Thyroid gland (tissue), 4 donors: Measurements from ENCODE around the gene CACNA1G. TPM values are rescaled to one million over a fixed set of nuclear protein-coding genes. Genes with fewer than 3 reads are reported as not detected.

Experiments
- DNase-seq, 2 donors: peaks; one replicate each; pipeline ENCODE4 v3.0.0-alpha.2; 2019
- H3K27ac ChIP-seq, 3 donors: fragments of 200-600 bp; sonication (generic); 1 replicate in 2 of 3; 2 replicates in 1 of 3; pipeline ENCODE4 v1.5.1; 2016 to 2019; ENCODE audit warnings: mild to moderate bottlenecking in 1 of 3, moderate library complexity in 1 of 3
- H3K27me3 ChIP-seq: fragments of 200-600 bp; sonication (generic); one replicate; pipeline ENCODE4 v1.5.1; 2019
- H3K36me3 ChIP-seq, 2 donors: fragments of 200-600 bp; sonication (generic); one replicate each; pipeline ENCODE4 v1.5.1; 2016 to 2019
- H3K4me1 ChIP-seq, 2 donors: fragments of 200-600 bp; sonication (generic); one replicate each; pipeline ENCODE4 v1.5.1; 2017 to 2019
- H3K4me3 ChIP-seq, 3 donors: fragments of 200-600 bp; sonication (generic); replicated peaks in 1 of 3; 1 replicate in 2 of 3; 2 replicates in 1 of 3; pipeline ENCODE4 v1.5.1; 2016; ENCODE audit warnings: mild to moderate bottlenecking in 1 of 3
- H3K9me3 ChIP-seq: fragments of 200-600 bp; sonication (generic); one replicate; pipeline ENCODE4 v1.5.1; 2017
- CTCF ChIP-seq, 6 experiments: fragments of 200-600 bp in 3 of 6; fragments of 450-650 bp in 3 of 6; sonication (generic) in 3 of 6; IDR thresholded peaks; one replicate each; pipeline ENCODE4 v1.5.1; 2016 to 2019; ENCODE audit warnings: antibody characterized with exemption in 6 of 6, mild to moderate bottlenecking in 2 of 6, inconsistent platforms in 1 of 6, moderate library complexity in 1 of 6
- POLR2A ChIP-seq, 2 donors: fragments of 450-650 bp; IDR thresholded peaks; one replicate each; pipeline ENCODE4 v1.6.1; 2017; ENCODE audit warnings: antibody characterized with exemption in 2 of 2, mild to moderate bottlenecking in 2 of 2, moderate library complexity in 1 of 2
- WGBS, 2 donors: methylation state at CpG; one replicate each; pipeline ENCODE4 v1.1.5; 2017; 5-methylcytosine and 5-hydroxymethylcytosine counted together
- intact Hi-C: fragments of 100-400 bp; cut with DNase I; formaldehyde crosslinking; loops from one replicate; pipeline ENCODE4 v1.15.1; 2023
- total RNA-seq, 4 donors: library from RNA; depleted of rRNA; stranded (reverse); fragments of >200 nt; gene quantifications; one replicate each; pipeline ENCODE4 v1.2.3, GENCODE V29; 2016

Gene CACNA1G
- total RNA-seq, 4 donors from 2014 or later: 0.13 to 3.3 (median 0.52) TPM

GRCh38 chr17:50605429-50605828, 44.9 kb downstream of the CACNA1G start:
- Histone ChIP-seq H3K4me3 (no peak overlapping the region), H3K4me1 (peaks cover 7 to 16% of the 10 kb centered on the region in 2 donors), H3K36me3 (no peaks in the 10 kb centered on the region), H3K9me3 (no peaks in the 10 kb centered on the region), H3K27ac (no peak overlapping the region), H3K27me3 (no peaks in the 10 kb centered on the region)
- 77 to 79% methylated on average over 9 to 10 of the region's 10 CpGs for WGBS, 2 donors
- TF ChIP-seq POLR2A (IDR thresholded peaks at IDR 0.05) (no peak), CTCF (IDR thresholded peaks at IDR 0.05) (no peak)
- DNase-seq: no peak
- intact Hi-C loops: no loop called here

GRCh38 chr17:50607522-50608175, 47.1 kb downstream of the CACNA1G start:
- intact Hi-C loops: no loop called here
- WGBS, 2 donors: 90 to 95% methylated on average over 19 of the region's 19 CpGs
- H3K27ac ChIP-seq: no peak overlapping the region

GRCh38 chr17:50608700-50609379, 48.3 kb downstream of the CACNA1G start:
- no peak overlapping the region for H3K4me3 ChIP-seq
- H3K27ac ChIP-seq: no peak overlapping the region
- WGBS, 2 donors: 56 to 69% methylated on average over 19 to 21 of the region's 22 CpGs
- H3K9me3 ChIP-seq: no peaks in the 10 kb centered on the region
- intact Hi-C loops: no loop called here
- DNase-seq: no peak
- H3K4me1 ChIP-seq: peaks cover 7 to 30% of the 10 kb centered on the region in 2 donors
- no peaks in the 10 kb centered on the region for H3K36me3 ChIP-seq
- TF ChIP-seq CTCF (IDR thresholded peaks at IDR 0.05) (no peak), POLR2A (IDR thresholded peaks at IDR 0.05) (no peak)
- no peaks in the 10 kb centered on the region for H3K27me3 ChIP-seq

More at GRCh38 chr17:50607522-50608175, 47.1 kb downstream of the CACNA1G start:
- Histone ChIP-seq H3K4me1 (peaks cover 7 to 18% of the 10 kb centered on the region in 2 donors), H3K4me3 (no peak overlapping the region), H3K27me3 (no peaks in the 10 kb centered on the region), H3K36me3 (no peaks in the 10 kb centered on the region), H3K9me3 (no peaks in the 10 kb centered on the region)
- TF ChIP-seq POLR2A (IDR thresholded peaks at IDR 0.05) (no peak), CTCF (IDR thresholded peaks at IDR 0.05) (no peak)
- DNase-seq: no peak

GRCh38 chr17:50609380-50610074, 49.0 kb downstream of the CACNA1G start:
- intact Hi-C loops: no loop called here
- no peak overlapping the region for H3K27ac ChIP-seq
- no peak for DNase-seq
- H3K4me1 ChIP-seq: peaks cover 4 to 25% of the 10 kb centered on the region in 2 donors
- no peaks in the 10 kb centered on the region for H3K9me3 ChIP-seq
- WGBS, 2 donors: 87 to 96% methylated on average over 3 to 21 of the region's 24 CpGs
- no peak for TF ChIP-seq POLR2A (IDR thresholded peaks at IDR 0.05)
- TF ChIP-seq CTCF (IDR thresholded peaks at IDR 0.05): no peak
- H3K36me3 ChIP-seq: no peaks in the 10 kb centered on the region
- no peaks in the 10 kb centered on the region for H3K27me3 ChIP-seq
- H3K4me3 ChIP-seq: no peak overlapping the region
